Left lobe of liver (tissue), 2 donors: ENCODE results near the gene PKHD1. TPM values are rescaled to one million over a fixed set of nuclear protein-coding genes. Genes with fewer than 3 reads are reported as not detected.

ENCODE experiments used
- ATAC-seq: fragments of 200-7000 bp; cut with Tn5 transposase; one replicate; pipeline ENCODE4 v1.9.1; 2020; ENCODE audit warnings: mild to moderate bottlenecking, moderate library complexity
- DNase-seq: peaks from one replicate; pipeline ENCODE4 v3.0.0-alpha.2; 2020; ENCODE audit warnings: low spot score
- total RNA-seq: library from RNA; stranded (reverse); gene quantifications from one replicate; pipeline ENCODE4 v1.2.1, GENCODE V29; 2021
- donor health status: DM: no; HTN: no; CAD: no; lungs with moderate emphysema.
- donor health status: DM: no; HTN: yes; CAD: no.

The PKHD1 gene
- total RNA-seq, 1 donor from 2014 or later = 3.0 TPM

GRCh38 chr6:51720327-51720726 is 367.1 kb downstream of the PKHD1 start:
- peak; percentile 50 for DNase-seq
- peak; percentile 79 for ATAC-seq

- ATAC-seq (peak; percentile 68), DNase-seq (no peak)
Observed at GRCh38 chr6:51719297-51719696, 368.1 kb downstream of the PKHD1 start.

- ATAC-seq (no peak), DNase-seq (no peak)
Observed at GRCh38 chr6:51718533-51718932, 368.9 kb downstream of the PKHD1 start.

- ATAC-seq = no peak
- no peak for DNase-seq
Observed at GRCh38 chr6:51717477-51717876, 369.9 kb downstream of the PKHD1 start.

- ATAC-seq (peak; percentile 39), DNase-seq (no peak)
Observed at GRCh38 chr6:51711876-51712275, 375.5 kb downstream of the PKHD1 start.

GRCh38 chr6:51706086-51706485 is 381.3 kb downstream of the PKHD1 start:
- no peak for DNase-seq
- ATAC-seq = no peak

- no peak for DNase-seq
- ATAC-seq = peak; percentile 86
Observed at GRCh38 chr6:51704932-51705540, 382.4 kb downstream of the PKHD1 start.

- DNase-seq = no peak
Observed at GRCh38 chr6:51702851-51703250, 384.6 kb downstream of the PKHD1 start.

GRCh38 chr6:51684603-51685002 is 402.8 kb downstream of the PKHD1 start:
- no peak for ATAC-seq

More at GRCh38 chr6:51702851-51703250, 384.6 kb downstream of the PKHD1 start:
- ATAC-seq = no peak

GRCh38 chr6:51684038-51684437 is 403.4 kb downstream of the PKHD1 start:
- no peak for ATAC-seq
- no peak for DNase-seq

More at GRCh38 chr6:51684603-51685002, 402.8 kb downstream of the PKHD1 start:
- DNase-seq = no peak

- peak; percentile 46 for DNase-seq
- ATAC-seq = peak; percentile 82
Observed at GRCh38 chr6:51678905-51679620, 408.4 kb downstream of the PKHD1 start.

GRCh38 chr6:51678274-51678673 is 409.1 kb downstream of the PKHD1 start:
- ATAC-seq (peak; percentile 35), DNase-seq (no peak)

GRCh38 chr6:51675922-51676275 is 411.5 kb downstream of the PKHD1 start:
- no peak for DNase-seq
- no peak for ATAC-seq

- no peak for DNase-seq
- ATAC-seq = no peak
Observed at GRCh38 chr6:51675020-51675921, 412.1 kb downstream of the PKHD1 start.

- ATAC-seq = no peak
- no peak for DNase-seq
Observed at GRCh38 chr6:51663525-51663924, 423.9 kb downstream of the PKHD1 start.

GRCh38 chr6:51660767-51661166 is 426.6 kb downstream of the PKHD1 start:
- no peak for ATAC-seq
- no peak for DNase-seq

- no peak for ATAC-seq
Observed at GRCh38 chr6:51657491-51657890, 429.9 kb downstream of the PKHD1 start.

GRCh38 chr6:51655517-51655916 is 431.9 kb downstream of the PKHD1 start:
- DNase-seq (no peak), ATAC-seq (no peak)

More at GRCh38 chr6:51657491-51657890, 429.9 kb downstream of the PKHD1 start:
- DNase-seq = no peak

- no peak for DNase-seq
- no peak for ATAC-seq
Observed at GRCh38 chr6:51654647-51655046, 432.8 kb downstream of the PKHD1 start.

- DNase-seq (no peak), ATAC-seq (no peak)
Observed at GRCh38 chr6:51651132-51651817, 436.1 kb downstream of the PKHD1 start.

- ATAC-seq = no peak
Observed at GRCh38 chr6:51648774-51649173, 438.6 kb downstream of the PKHD1 start.

More at GRCh38 chr6:51648774-51649173, 438.6 kb downstream of the PKHD1 start:
- no peak for DNase-seq
